Transverse colon (tissue), 4 donors: ENCODE results near the gene MPL. TPM values are rescaled to one million over a fixed set of nuclear protein-coding genes. Genes with fewer than 3 reads are reported as not detected.

Experiments
- DNase-seq: peaks from one replicate; pipeline ENCODE4 v3.0.0-alpha.2; 2019
- H3K27ac ChIP-seq, 4 donors: fragments of 200-600 bp; sonication (generic); 2 replicates each; pipeline ENCODE4 v1.5.1; 2016 to 2018; ENCODE audit warnings: inconsistent platforms in 4 of 4
- H3K27me3 ChIP-seq: fragments of 200-600 bp; sonication (generic); 2 replicates; pipeline ENCODE4 v1.5.1; 2017; ENCODE audit warnings: inconsistent platforms
- H3K36me3 ChIP-seq, 4 donors: fragments of 200-600 bp; sonication (generic); 2 replicates each; pipeline ENCODE4 v1.5.1; 2017 to 2019; ENCODE audit warnings: inconsistent platforms in 4 of 4
- H3K4me1 ChIP-seq, 4 donors: fragments of 200-600 bp; sonication (generic); 2 replicates each; pipeline ENCODE4 v1.5.1; 2017 to 2020; ENCODE audit warnings: inconsistent platforms in 4 of 4
- H3K4me3 ChIP-seq, 4 donors: fragments of 200-600 bp; sonication (generic); 1 replicate in 1 of 4; 2 replicates in 3 of 4; pipeline versions ENCODE4 v1.5.1 to v1.6.1; 2017 to 2019; ENCODE audit warnings: inconsistent platforms in 4 of 4
- H3K9me3 ChIP-seq, 2 donors: fragments of 200-600 bp; sonication (generic); 2 replicates each; pipeline ENCODE4 v1.5.1; 2017 to 2019; ENCODE audit warnings: inconsistent platforms in 2 of 2
- EP300 ChIP-seq: sonication (generic); formaldehyde crosslinking; IDR thresholded peaks from one replicate; pipeline ENCODE4 v1.6.1; 2017; ENCODE audit warnings: antibody characterized with exemption, low read depth
- POLR2A ChIP-seq: fragments of 450-650 bp; IDR thresholded peaks from one replicate; pipeline ENCODE4 v1.6.1; 2016; ENCODE audit warnings: antibody characterized with exemption, mild to moderate bottlenecking, moderate library complexity
- POLR2AphosphoS5 ChIP-seq, 3 donors: sonication (generic); formaldehyde crosslinking; IDR thresholded peaks; one replicate each; pipeline ENCODE4 v1.6.1; 2016; ENCODE audit warnings: antibody characterized with exemption in 3 of 3
- WGBS, 2 donors: methylation state at CpG; one replicate each; pipeline ENCODE4 v1.1.5; 2018; ENCODE audit warnings: low coverage in 1 of 2; 5-methylcytosine and 5-hydroxymethylcytosine counted together
- in situ Hi-C, 4 donors: fragments of 200-750 bp; cut with MboI; loops; one replicate each; pipeline versions ENCODE4 v1.15.0 to v1.15.1; 2017; ENCODE audit warnings: low sequenced_read_pairs in 3 of 4, low pct_ligation_motif_present in 1 of 4, low pct_unique_long_range_greater_than_20kb in 1 of 4
- intact Hi-C: fragments of 100-400 bp; cut with DNase I; formaldehyde crosslinking; loops from one replicate; pipeline ENCODE4 v1.15.1; 2023; ENCODE audit warnings: low total_unique reads
- total RNA-seq, 4 donors: library from RNA; depleted of rRNA; stranded (reverse); fragments of >200 nt; gene quantifications; one replicate each; pipeline ENCODE4 v1.1.0, GENCODE V29; 2016
- TF ChIP-seq, protein P1 (sequence below), 5 experiments: fragments of 200-600 bp in 3 of 5; fragments of 450-650 bp in 2 of 5; sonication (generic) in 3 of 5; IDR thresholded peaks; 1 replicate in 2 of 5; 2 replicates in 3 of 5; pipeline ENCODE4 v1.5.1; 2016 to 2017; ENCODE audit warnings: antibody characterized with exemption in 5 of 5, inconsistent platforms in 3 of 5, mild to moderate bottlenecking in 2 of 5, moderate library complexity in 1 of 5

MPL gene
- total RNA-seq, 4 donors from 2014 or later: 0.32 TPM; not detected in 3

DNA sequence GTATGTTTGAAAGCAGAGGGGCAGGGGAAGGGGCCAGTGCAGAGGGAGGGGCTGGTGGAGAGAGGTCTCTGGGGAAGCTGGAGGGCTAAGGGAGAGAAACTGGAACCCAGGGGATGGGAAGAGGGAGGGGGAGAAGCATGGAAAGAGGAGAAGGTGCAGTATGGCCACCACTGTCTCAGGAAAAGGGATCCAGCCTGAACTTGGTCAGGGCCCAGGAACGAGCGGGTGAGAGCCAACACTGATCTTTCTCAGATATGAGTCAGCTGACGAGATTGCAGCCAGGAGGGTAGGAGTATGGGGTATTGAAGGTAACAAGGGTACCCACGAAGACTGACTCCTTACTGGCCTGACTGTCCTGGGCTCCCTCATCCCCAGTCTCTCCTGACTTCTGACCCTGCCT lies 18.8 kb upstream of the MPL start:
- Histone ChIP-seq H3K4me3 (no peak overlapping the region), H3K9me3 (no peaks in the 10 kb centered on the region), H3K4me1 (peaks cover 0 to 7% (median 2%) of the 10 kb centered on the region in 4 donors), H3K27me3 (no peaks in the 10 kb centered on the region), H3K27ac (no peak overlapping the region), H3K36me3 (no peaks in the 10 kb centered on the region)
- 77% methylated on average over 4 of the region's 4 CpGs; no CpG with 5 or more reads in 1 of the 2 donors for WGBS, 2 donors
- in situ Hi-C loops: no loop called here
- intact Hi-C loops: no loop called here
- no peak for TF ChIP-seq POLR2AphosphoS5 (IDR thresholded peaks at IDR 0.05)
- no peak for TF ChIP-seq POLR2A
- no peak for TF ChIP-seq EP300
- TF ChIP-seq, protein P1, sequence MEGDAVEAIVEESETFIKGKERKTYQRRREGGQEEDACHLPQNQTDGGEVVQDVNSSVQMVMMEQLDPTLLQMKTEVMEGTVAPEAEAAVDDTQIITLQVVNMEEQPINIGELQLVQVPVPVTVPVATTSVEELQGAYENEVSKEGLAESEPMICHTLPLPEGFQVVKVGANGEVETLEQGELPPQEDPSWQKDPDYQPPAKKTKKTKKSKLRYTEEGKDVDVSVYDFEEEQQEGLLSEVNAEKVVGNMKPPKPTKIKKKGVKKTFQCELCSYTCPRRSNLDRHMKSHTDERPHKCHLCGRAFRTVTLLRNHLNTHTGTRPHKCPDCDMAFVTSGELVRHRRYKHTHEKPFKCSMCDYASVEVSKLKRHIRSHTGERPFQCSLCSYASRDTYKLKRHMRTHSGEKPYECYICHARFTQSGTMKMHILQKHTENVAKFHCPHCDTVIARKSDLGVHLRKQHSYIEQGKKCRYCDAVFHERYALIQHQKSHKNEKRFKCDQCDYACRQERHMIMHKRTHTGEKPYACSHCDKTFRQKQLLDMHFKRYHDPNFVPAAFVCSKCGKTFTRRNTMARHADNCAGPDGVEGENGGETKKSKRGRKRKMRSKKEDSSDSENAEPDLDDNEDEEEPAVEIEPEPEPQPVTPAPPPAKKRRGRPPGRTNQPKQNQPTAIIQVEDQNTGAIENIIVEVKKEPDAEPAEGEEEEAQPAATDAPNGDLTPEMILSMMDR (IDR thresholded peaks at IDR 0.05): no peak
- DNase-seq: no peak

DNA sequence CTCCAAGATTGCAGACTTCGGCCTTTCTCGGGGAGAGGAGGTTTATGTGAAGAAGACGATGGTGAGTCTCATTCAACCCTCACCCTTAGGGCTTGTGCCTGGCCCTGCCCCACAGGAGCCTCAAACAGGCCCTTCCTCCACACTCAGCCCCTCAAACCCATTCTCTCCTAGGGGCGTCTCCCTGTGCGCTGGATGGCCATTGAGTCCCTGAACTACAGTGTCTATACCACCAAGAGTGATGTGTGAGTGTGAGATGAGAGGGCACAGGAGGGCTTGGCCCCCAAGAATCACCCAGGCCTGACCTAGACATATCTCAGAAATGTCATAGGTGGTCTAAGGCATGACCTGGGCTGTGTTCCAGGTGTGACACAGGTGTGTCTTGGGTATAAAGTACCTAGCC lies 18.3 kb upstream of the MPL start:
- TF ChIP-seq POLR2A: no peak
- TF ChIP-seq POLR2AphosphoS5 (IDR thresholded peaks at IDR 0.05): no peak
- no peak for TF ChIP-seq EP300
- TF ChIP-seq, protein P1 (IDR thresholded peaks at IDR 0.05): no peak
- intact Hi-C loops (no loop called here), in situ Hi-C loops (no loop called here)
- no peaks in the 10 kb centered on the region for H3K36me3 ChIP-seq
- no peak overlapping the region for H3K4me3 ChIP-seq
- WGBS, 2 donors: 97% methylated on average over 5 of the region's 5 CpGs; no CpG with 5 or more reads in 1 of the 2 donors
- no peak overlapping the region for H3K27ac ChIP-seq
- H3K9me3 ChIP-seq: no peaks in the 10 kb centered on the region
- no peak for DNase-seq
- H3K27me3 ChIP-seq: no peaks in the 10 kb centered on the region
- H3K4me1 ChIP-seq: peaks cover 0 to 3% (median under 1%) of the 10 kb centered on the region in 4 donors

DNA sequence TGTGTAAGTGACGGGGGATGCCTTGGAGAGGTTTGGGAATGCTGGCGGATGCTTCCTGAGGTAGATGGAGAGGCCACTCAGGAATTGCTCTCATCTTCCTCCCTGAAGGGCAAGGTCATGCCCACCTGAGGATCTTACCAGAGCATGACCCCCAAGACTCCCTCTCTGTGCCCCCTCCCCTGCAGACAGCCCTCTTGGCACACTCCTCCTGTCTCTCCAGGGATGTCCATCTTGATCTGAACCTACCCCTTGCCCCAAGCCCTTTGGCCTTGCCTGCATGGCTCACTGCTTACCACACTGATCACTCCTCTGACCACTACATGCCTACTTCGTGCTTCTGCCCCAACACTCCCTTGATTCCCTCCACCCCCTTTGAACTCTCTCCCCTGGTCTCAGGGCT lies 17.9 kb upstream of the MPL start:
- 96 to 100% methylated on average over 1 to 2 of the region's 3 CpGs for WGBS, 2 donors
- Histone ChIP-seq H3K4me3 (no peak overlapping the region), H3K4me1 (no peaks in the 10 kb centered on the region), H3K27ac (no peak overlapping the region), H3K9me3 (peaks cover 0 to under 1% of the 10 kb centered on the region in 2 donors), H3K27me3 (no peaks in the 10 kb centered on the region), H3K36me3 (no peaks in the 10 kb centered on the region)
- intact Hi-C loops: no loop called here
- TF ChIP-seq POLR2AphosphoS5 (IDR thresholded peaks at IDR 0.05) (no peak), EP300 (no peak), POLR2A (no peak)
- TF ChIP-seq, protein P1 (IDR thresholded peaks at IDR 0.05): no peak
- no peak for DNase-seq
- in situ Hi-C loops: no loop called here

DNA sequence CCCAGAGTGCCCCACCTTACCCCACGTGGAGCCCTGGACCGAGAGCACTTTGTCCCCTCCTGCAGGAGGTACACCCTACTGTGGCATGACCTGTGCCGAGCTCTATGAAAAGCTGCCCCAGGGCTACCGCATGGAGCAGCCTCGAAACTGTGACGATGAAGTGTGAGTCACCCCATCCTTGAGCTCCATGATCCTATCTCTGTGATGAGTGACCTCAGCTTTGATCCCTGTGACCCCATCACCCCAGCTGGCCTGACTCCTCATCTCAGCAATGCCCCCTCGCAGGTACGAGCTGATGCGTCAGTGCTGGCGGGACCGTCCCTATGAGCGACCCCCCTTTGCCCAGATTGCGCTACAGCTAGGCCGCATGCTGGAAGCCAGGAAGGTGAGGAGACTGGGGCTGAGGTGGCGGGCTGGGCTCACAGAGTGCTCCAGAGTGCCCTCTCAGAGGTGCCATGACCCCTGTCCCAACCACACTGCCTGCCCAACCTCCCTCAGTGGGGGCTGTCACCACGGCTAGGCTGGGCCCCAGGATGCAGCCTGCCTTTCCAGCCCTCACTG lies 16.2 kb upstream of the MPL start:
- in situ Hi-C loops (no loop called here), intact Hi-C loops (no loop called here)
- H3K27ac ChIP-seq: no peak overlapping the region
- no peak for TF ChIP-seq POLR2A
- no peak for TF ChIP-seq POLR2AphosphoS5 (IDR thresholded peaks at IDR 0.05)
- TF ChIP-seq, protein P1 (IDR thresholded peaks at IDR 0.05): no peak
- no peaks in the 10 kb centered on the region for H3K36me3 ChIP-seq
- DNase-seq: no peak
- peaks cover 0 to 3% of the 10 kb centered on the region in 2 donors for H3K9me3 ChIP-seq
- H3K27me3 ChIP-seq: no peaks in the 10 kb centered on the region
- no peak overlapping the region for H3K4me3 ChIP-seq
- 92 to 96% methylated on average over 8 to 16 of the region's 16 CpGs for WGBS, 2 donors
- H3K4me1 ChIP-seq: no peaks in the 10 kb centered on the region
